IPS-15b (cell line): ENCODE data around the gene GLIPR1L2.
"Not testable (repeated sequence)": the region's sequence is repeated elsewhere in the genome, so short reads cannot be mapped to it uniquely, and the experiment has no call there.

Experiments used
- H3K27me3 ChIP-seq: one replicate; pipeline ENCODE4 v1.6.1; 2013; ENCODE audit warnings: low read length; ENCODE audit not compliant: control insufficient read depth, insufficient read depth
- H3K36me3 ChIP-seq: one replicate; pipeline ENCODE4 v1.6.1; 2013; ENCODE audit warnings: low read length; ENCODE audit not compliant: control insufficient read depth, insufficient read depth
- H3K4me1 ChIP-seq: one replicate; pipeline ENCODE4 v1.6.1; 2013; ENCODE audit warnings: mild to moderate bottlenecking, low read length; ENCODE audit not compliant: control insufficient read depth, insufficient read depth
- H3K4me3 ChIP-seq: one replicate; pipeline ENCODE4 v1.5.1; 2013; ENCODE audit warnings: low read depth, low read length
- H3K9ac ChIP-seq: one replicate; pipeline ENCODE4 v1.6.1; 2013; ENCODE audit warnings: low read depth, mild to moderate bottlenecking, low read length
- H3K9me3 ChIP-seq: one replicate; pipeline ENCODE4 v1.6.1; 2013; ENCODE audit warnings: mild to moderate bottlenecking, low read length; ENCODE audit not compliant: control insufficient read depth, insufficient read depth

The GLIPR1L2 gene

GRCh38 chr12:75437564-75437963 is 46.7 kb downstream of the GLIPR1L2 start:
- no peaks in the 10 kb centered on the region for H3K36me3 ChIP-seq
- no peaks in the 10 kb centered on the region for H3K9me3 ChIP-seq
- H3K4me1 ChIP-seq: peaks cover 4% of the 10 kb centered on the region
- H3K27me3 ChIP-seq: no peaks in the 10 kb centered on the region
- H3K9ac ChIP-seq: no peak overlapping the region
- H3K4me3 ChIP-seq: no peak overlapping the region

GRCh38 chr12:75438059-75438754 is 47.3 kb downstream of the GLIPR1L2 start:
- Histone ChIP-seq H3K27me3 (no peaks in the 10 kb centered on the region), H3K4me3 (no peak overlapping the region), H3K4me1 (peaks cover 4% of the 10 kb centered on the region), H3K9ac (no peak overlapping the region), H3K9me3 (no peaks in the 10 kb centered on the region), H3K36me3 (no peaks in the 10 kb centered on the region)

GRCh38 chr12:75439048-75439447 is 48.2 kb downstream of the GLIPR1L2 start:
- no peak overlapping the region for H3K9ac ChIP-seq
- no peak overlapping the region for H3K4me3 ChIP-seq

DNA sequence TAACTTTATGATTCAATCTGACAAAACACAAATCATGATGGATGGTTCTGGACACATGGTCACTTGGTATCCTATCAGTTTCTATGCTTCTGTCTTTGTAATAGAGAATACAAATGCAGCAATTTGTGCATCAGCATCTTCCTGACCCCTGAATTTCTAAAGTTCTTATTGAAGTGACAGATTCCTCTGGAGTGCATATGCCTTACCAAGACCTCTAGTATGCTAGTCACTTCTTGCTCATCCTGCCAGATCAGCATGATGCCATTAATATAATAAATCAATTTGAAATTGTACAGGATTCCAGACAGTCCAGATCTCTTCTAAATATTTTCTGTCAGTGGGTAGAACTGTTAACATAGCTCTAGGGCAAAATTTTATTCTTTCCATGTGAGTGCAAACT is 49.0 kb downstream of the GLIPR1L2 start:
- H3K4me3 ChIP-seq: no peak overlapping the region
- H3K9ac ChIP-seq: no peak overlapping the region
- no peaks in the 10 kb centered on the region for H3K36me3 ChIP-seq
- no peaks in the 10 kb centered on the region for H3K9me3 ChIP-seq
- H3K4me1 ChIP-seq: peaks cover 4% of the 10 kb centered on the region
- H3K27me3 ChIP-seq: no peaks in the 10 kb centered on the region

More at GRCh38 chr12:75439048-75439447, 48.2 kb downstream of the GLIPR1L2 start:
- H3K36me3 ChIP-seq: no peaks in the 10 kb centered on the region
- H3K9me3 ChIP-seq: no peaks in the 10 kb centered on the region
- peaks cover 4% of the 10 kb centered on the region for H3K4me1 ChIP-seq
- H3K27me3 ChIP-seq: no peaks in the 10 kb centered on the region

- not testable (repeated sequence) for H3K4me1 ChIP-seq, H3K36me3 ChIP-seq, H3K4me3 ChIP-seq, H3K27me3 ChIP-seq, H3K9ac ChIP-seq, H3K9me3 ChIP-seq
Observed at GRCh38 chr12:75441687-75442449, 51.0 kb downstream of the GLIPR1L2 start.

- not testable (repeated sequence) for H3K9me3 ChIP-seq, H3K36me3 ChIP-seq, H3K9ac ChIP-seq, H3K4me1 ChIP-seq, H3K27me3 ChIP-seq, H3K4me3 ChIP-seq
Observed at GRCh38 chr12:75442454-75442853, 51.6 kb downstream of the GLIPR1L2 start.

DNA sequence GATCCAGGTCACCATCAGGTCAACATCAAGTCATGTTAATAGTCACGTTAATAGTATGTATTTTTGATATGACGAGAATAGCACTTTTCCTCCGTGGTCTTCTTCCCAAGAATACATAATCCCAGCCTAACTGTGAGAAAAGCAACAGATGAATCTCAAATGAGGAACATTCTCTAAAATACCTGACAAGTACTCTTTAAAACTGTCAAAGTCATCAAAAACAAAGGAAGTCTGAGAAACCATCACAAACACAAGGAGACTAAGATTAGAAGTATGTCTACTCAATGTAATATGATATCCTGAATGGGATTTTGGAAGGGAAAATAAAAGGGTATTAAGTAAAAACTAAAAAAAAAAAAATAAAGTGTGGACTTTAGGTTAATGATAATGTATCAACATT is 52.8 kb downstream of the GLIPR1L2 start:
- Histone ChIP-seq H3K27me3 (no peaks in the 10 kb centered on the region), H3K4me1 (no peaks in the 10 kb centered on the region), H3K36me3 (no peaks in the 10 kb centered on the region), H3K4me3 (no peak overlapping the region), H3K9me3 (no peaks in the 10 kb centered on the region), H3K9ac (no peak overlapping the region)

- Histone ChIP-seq H3K9ac (no peak overlapping the region), H3K4me3 (no peak overlapping the region), H3K9me3 (no peaks in the 10 kb centered on the region), H3K4me1 (no peaks in the 10 kb centered on the region), H3K27me3 (no peaks in the 10 kb centered on the region), H3K36me3 (no peaks in the 10 kb centered on the region)
Observed at GRCh38 chr12:75444429-75445136, 53.7 kb downstream of the GLIPR1L2 start.

DNA sequence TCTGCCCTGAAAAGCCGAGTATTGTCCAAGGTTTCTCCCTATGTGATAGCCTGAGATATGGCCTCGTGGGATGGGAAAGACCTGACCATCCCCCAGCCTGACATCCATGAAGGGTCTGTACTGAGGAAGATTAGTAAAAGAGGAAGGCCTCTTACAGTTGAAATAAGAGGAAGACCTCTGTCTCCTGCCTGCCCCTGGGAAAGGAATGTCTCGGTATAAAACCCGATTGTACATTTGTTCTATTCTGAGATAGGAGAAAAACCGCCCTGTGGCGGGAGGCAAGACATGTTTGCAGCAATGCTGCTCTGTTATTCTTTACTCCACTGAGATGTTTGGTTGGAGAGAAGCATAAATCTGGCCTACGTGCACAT is 54.2 kb downstream of the GLIPR1L2 start:
- H3K4me3 ChIP-seq, H3K36me3 ChIP-seq, H3K9me3 ChIP-seq, H3K9ac ChIP-seq, H3K4me1 ChIP-seq, H3K27me3 ChIP-seq: not testable (repeated sequence)

DNA sequence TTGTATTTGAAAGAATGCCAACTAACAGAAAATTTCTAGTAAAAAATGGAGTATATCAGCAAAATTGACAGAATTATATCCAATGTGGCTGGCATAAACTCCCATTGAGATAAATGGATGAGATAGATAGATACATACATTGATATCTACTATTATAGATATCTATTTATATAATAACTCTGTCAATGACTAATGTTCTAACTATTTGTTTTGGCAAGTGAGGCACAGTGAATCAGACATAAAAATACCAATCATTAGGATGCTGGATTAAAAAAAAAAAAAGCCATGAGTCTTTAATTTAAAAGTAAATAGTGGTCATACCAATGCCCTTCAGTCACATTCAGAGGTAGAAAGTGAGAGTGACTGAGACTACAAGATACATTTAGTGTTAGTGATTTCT is 56.0 kb downstream of the GLIPR1L2 start:
- Histone ChIP-seq H3K27me3 (no peaks in the 10 kb centered on the region), H3K9ac (no peak overlapping the region), H3K4me3 (no peak overlapping the region), H3K9me3 (no peaks in the 10 kb centered on the region), H3K36me3 (no peaks in the 10 kb centered on the region), H3K4me1 (no peaks in the 10 kb centered on the region)

DNA sequence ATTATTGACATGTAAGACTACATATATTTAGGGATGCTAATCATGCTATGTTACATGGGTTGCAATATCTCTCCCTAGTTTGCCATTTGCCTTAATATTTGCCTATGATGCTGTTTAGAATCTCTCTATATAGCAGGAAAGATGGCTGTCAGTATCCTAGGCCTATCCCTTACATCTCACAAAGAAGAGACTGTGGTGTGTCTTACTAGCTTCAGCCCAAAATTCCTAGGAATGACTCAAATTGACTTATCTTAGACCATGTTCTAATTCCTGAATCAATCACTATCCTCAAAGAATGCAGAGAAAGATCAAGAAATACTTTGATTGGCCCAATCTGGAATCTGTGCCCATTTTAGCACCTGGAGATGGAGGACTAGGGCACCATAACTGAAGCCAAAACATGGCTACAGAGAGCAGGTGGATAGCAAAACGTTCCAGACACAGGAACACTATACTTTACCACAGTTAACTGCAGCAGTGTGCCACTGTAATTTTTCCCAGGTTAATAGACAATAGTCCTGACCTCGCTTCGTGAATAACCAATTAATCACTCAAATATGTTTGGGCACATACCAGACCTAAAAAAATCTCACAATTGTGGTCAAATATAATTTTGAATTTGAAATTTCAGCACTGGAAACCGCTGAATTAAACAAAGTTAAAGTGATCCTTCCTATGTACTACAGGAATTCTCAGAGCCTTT is 57.0 kb downstream of the GLIPR1L2 start:
- Histone ChIP-seq H3K36me3 (no peaks in the 10 kb centered on the region), H3K27me3 (no peaks in the 10 kb centered on the region), H3K9me3 (no peaks in the 10 kb centered on the region), H3K4me1 (no peaks in the 10 kb centered on the region), H3K9ac (no peak overlapping the region), H3K4me3 (no peak overlapping the region)
